Chondrocyte (in vitro differentiated cells): ENCODE data around the gene TFEB. TPM values are rescaled to one million over a fixed set of nuclear protein-coding genes. Genes with fewer than 3 reads are reported as not detected.

Experiments
- DNase-seq: peaks from one replicate; pipeline ENCODE4 v3.0.0; 2021; ENCODE audit warnings: mixed read lengths, low spot score
- H3K27ac Mint-ChIP-seq: one replicate; pipeline ENCODE4 v1.8.0; 2021; ENCODE audit warnings: mild to moderate bottlenecking, moderate library complexity, mixed read lengths; ENCODE audit not compliant: unreplicated experiment
- H3K27me3 Mint-ChIP-seq: 2 replicates; pipeline ENCODE4 v1.8.0; 2021; ENCODE audit warnings: low read depth, mixed read lengths
- H3K36me3 Mint-ChIP-seq: 2 replicates; pipeline ENCODE4 v1.8.0; 2021; ENCODE audit warnings: low read depth, mixed read lengths
- H3K4me1 Mint-ChIP-seq: 2 replicates; pipeline ENCODE4 v1.8.0; 2021; ENCODE audit warnings: low read depth, mild to moderate bottlenecking, mixed read lengths
- H3K4me3 Mint-ChIP-seq: one replicate; pipeline ENCODE4 v1.8.0; 2021; ENCODE audit warnings: mild to moderate bottlenecking, moderate library complexity, mixed read lengths; ENCODE audit not compliant: unreplicated experiment
- H3K9me3 Mint-ChIP-seq: 2 replicates; pipeline ENCODE4 v1.8.0; 2021; ENCODE audit warnings: low read depth, mixed read lengths
- CTCF ChIP-seq: fragments of 200-600 bp; sonication (generic); IDR thresholded peaks from 2 replicates; pipeline ENCODE4 v1.5.0; 2021; ENCODE audit warnings: antibody characterized with exemption, mild to moderate bottlenecking, moderate library complexity
- total RNA-seq: library from RNA; stranded (reverse); gene quantifications from 3 replicates; pipeline ENCODE4 v1.2.1, GENCODE V29; 2021

TFEB gene
- total RNA-seq, 1 donor from 2014 or later, result 11.6 TPM

- TF ChIP-seq CTCF, result no peak
- Mint-ChIP-seq H3K36me3 (peaks cover 6% of the 10 kb centered on the region), H3K4me1 (peaks cover 15% of the 10 kb centered on the region), H3K4me3 (no peak overlapping the region), H3K9me3 (no peaks in the 10 kb centered on the region), H3K27me3 (no peaks in the 10 kb centered on the region), H3K27ac (no peak overlapping the region)
- DNase-seq, result peak; percentile 54
These were observed 47.8 kb downstream of the TFEB start for GRCh38 chr6:41687501-41688175.

- Mint-ChIP-seq H3K9me3 (no peaks in the 10 kb centered on the region), H3K27ac (no peak overlapping the region), H3K27me3 (no peaks in the 10 kb centered on the region), H3K4me3 (no peak overlapping the region), H3K36me3 (peaks cover 6% of the 10 kb centered on the region), H3K4me1 (peaks cover 23% of the 10 kb centered on the region)
- DNase-seq, result peak; percentile 48
- TF ChIP-seq CTCF, result no peak
These were observed 49.6 kb downstream of the TFEB start for GRCh38 chr6:41685641-41686380.

GRCh38 chr6:41684311-41685180 lies 50.9 kb downstream of the TFEB start:
- no peak for TF ChIP-seq CTCF
- Mint-ChIP-seq H3K36me3 (peaks cover 3% of the 10 kb centered on the region), H3K4me1 (peaks cover 20% of the 10 kb centered on the region), H3K27ac (no peak overlapping the region), H3K9me3 (no peaks in the 10 kb centered on the region), H3K4me3 (no peak overlapping the region), H3K27me3 (no peaks in the 10 kb centered on the region)
- DNase-seq, result peak; percentile 88

- peaks cover 15% of the 10 kb centered on the region for H3K4me1 Mint-ChIP-seq
- peak; percentile 95 for TF ChIP-seq CTCF
- H3K27me3 Mint-ChIP-seq, result no peaks in the 10 kb centered on the region
- H3K36me3 Mint-ChIP-seq, result peaks cover 3% of the 10 kb centered on the region
- H3K4me3 Mint-ChIP-seq, result no peak overlapping the region
- no peak overlapping the region for H3K27ac Mint-ChIP-seq
- no peaks in the 10 kb centered on the region for H3K9me3 Mint-ChIP-seq
- DNase-seq, result peak; percentile 92
These were observed 51.7 kb downstream of the TFEB start for GRCh38 chr6:41683523-41684310.
